Measurements from ENCODE around the gene SEC22C.

Gene SEC22C

GRCh38 chr3:42556089-42556632, 25.6 kb downstream of the SEC22C start:
- no peak for TF ChIP-seq CTCF (IDR thresholded peaks at IDR 0.05; ENCODE audit: low read depth, low read length)
- no peak overlapping the region for H3K4me3 ChIP-seq (ENCODE audit: low read depth, low read length)

DNA sequence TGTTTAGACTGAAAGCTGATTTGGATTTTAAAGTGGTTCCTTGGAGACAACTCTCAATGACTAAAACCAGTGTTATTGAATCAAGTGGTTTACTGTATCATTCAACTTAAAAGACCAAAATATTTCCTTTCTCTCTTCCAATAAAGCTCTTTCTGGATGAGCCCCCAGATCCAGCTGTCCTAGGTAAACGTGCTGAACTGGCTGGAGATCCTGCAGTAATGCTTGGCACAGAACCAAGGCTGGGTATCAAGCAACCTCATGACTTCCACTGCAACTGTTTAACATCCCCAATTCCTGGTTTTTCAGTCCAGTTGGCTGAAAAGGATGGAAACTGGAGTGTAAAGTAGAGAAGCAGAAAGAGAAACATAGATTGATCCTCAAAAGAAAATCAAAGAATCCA, 28.9 kb downstream of the SEC22C start:
- no peak overlapping the region for H3K4me3 ChIP-seq (ENCODE audit: low read depth, low read length)
- TF ChIP-seq CTCF (IDR thresholded peaks at IDR 0.05; ENCODE audit: low read depth, low read length): no peak

- TF ChIP-seq CTCF (IDR thresholded peaks at IDR 0.05; ENCODE audit: low read depth, low read length): no peak
Measured at GRCh38 chr3:42550250-42550649, 31.5 kb downstream of the SEC22C start.

GRCh38 chr3:42549131-42549530, 32.6 kb downstream of the SEC22C start:
- no peak overlapping the region for H3K4me3 ChIP-seq (ENCODE audit: low read depth, low read length)
- TF ChIP-seq CTCF (IDR thresholded peaks at IDR 0.05; ENCODE audit: low read depth, low read length): no peak

More at GRCh38 chr3:42550250-42550649, 31.5 kb downstream of the SEC22C start:
- H3K4me3 ChIP-seq (ENCODE audit: low read depth, low read length): no peak overlapping the region

- peak; percentile 93 for TF ChIP-seq CTCF (IDR thresholded peaks at IDR 0.05; ENCODE audit: low read depth, low read length)
- H3K4me3 ChIP-seq (ENCODE audit: low read depth, low read length): no peak overlapping the region
Measured at GRCh38 chr3:42547401-42547945, 34.3 kb downstream of the SEC22C start.

GRCh38 chr3:42546691-42547213, 35.0 kb downstream of the SEC22C start:
- no peak overlapping the region for H3K4me3 ChIP-seq (ENCODE audit: low read depth, low read length)
- TF ChIP-seq CTCF (IDR thresholded peaks at IDR 0.05; ENCODE audit: low read depth, low read length): no peak

DNA sequence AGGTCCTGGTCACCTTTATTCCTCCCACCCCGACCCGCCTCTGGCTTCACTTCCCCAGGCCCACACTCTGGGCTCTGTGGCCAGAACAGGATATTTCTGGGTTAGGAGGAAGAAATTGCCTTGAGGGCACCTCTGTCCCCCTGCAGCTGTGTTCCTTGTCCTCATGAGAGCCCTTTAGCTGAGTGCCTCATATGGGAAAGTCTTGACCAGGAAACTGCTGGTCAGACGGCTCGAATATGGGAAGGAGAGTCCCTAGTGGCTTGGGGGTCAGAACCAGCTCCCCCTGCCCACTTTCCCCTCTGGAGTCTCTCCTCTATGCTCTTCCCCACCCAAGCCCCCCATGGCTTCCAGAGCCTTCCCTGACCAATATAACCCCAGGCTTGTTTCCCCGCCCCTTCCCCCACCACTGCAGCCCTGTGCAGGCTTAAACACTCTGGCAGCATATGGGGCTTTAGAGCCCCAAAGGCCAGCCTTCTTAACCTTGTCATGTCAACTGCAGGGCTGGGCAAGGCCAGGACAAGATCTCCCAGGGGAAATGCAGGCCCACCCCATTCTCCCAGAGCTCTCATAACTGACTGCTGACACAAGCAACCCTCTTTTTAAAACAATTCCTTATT, 36.4 kb downstream of the SEC22C start:
- TF ChIP-seq CTCF (IDR thresholded peaks at IDR 0.05; ENCODE audit: low read depth, low read length): 0 out of 2 replicates have a peak, but pooled peaks have one; percentile 1
- no peak overlapping the region for H3K4me3 ChIP-seq (ENCODE audit: low read depth, low read length)

Measured in WI38 (cell line).